GM18868 (cell line): ENCODE measurements around the gene PLEKHA4.
"Not testable (repeated sequence)": the region's sequence is repeated elsewhere in the genome, so short reads cannot be mapped to it uniquely, and the experiment has no call there.

Experiments
- ATAC-seq: cut with Tn5 transposase; IDR thresholded peaks from one replicate; pipeline ENCODE4 v1.9.1; 2021; ENCODE audit warnings: mild to moderate bottlenecking, moderate library complexity; ENCODE audit not compliant: unreplicated experiment

The PLEKHA4 gene

GRCh38 chr19:48867123-48867745 lies 1.2 kb downstream of the PLEKHA4 start:
- ATAC-seq: no peak

GRCh38 chr19:48866692-48867091 lies 1.7 kb downstream of the PLEKHA4 start:
- no peak for ATAC-seq

- ATAC-seq: no peak
Observed at GRCh38 chr19:48862827-48863226, 5.6 kb downstream of the PLEKHA4 start.

- ATAC-seq: no peak
Observed at GRCh38 chr19:48861313-48861712, 7.1 kb downstream of the PLEKHA4 start.

GRCh38 chr19:48859711-48860572 lies 8.5 kb downstream of the PLEKHA4 start:
- no peak for ATAC-seq

- no peak for ATAC-seq
Observed at GRCh38 chr19:48858984-48859710, 9.3 kb downstream of the PLEKHA4 start.

GRCh38 chr19:48856921-48857320 lies 11.5 kb downstream of the PLEKHA4 start:
- no peak for ATAC-seq

- no peak for ATAC-seq
Observed at GRCh38 chr19:48854103-48854502, 14.3 kb downstream of the PLEKHA4 start.

- ATAC-seq: no peak
Observed at GRCh38 chr19:48853483-48853882, 14.9 kb downstream of the PLEKHA4 start.

- no peak for ATAC-seq
Observed at GRCh38 chr19:48852292-48852691, 16.1 kb downstream of the PLEKHA4 start.

- not testable (repeated sequence) for ATAC-seq
Observed at GRCh38 chr19:48846659-48847058, 21.8 kb downstream of the PLEKHA4 start.

GRCh38 chr19:48845384-48845783 lies 23.0 kb downstream of the PLEKHA4 start:
- no peak for ATAC-seq

- no peak for ATAC-seq
Observed at GRCh38 chr19:48844472-48844871, 23.9 kb downstream of the PLEKHA4 start.

- no peak for ATAC-seq
Observed at GRCh38 chr19:48842789-48843162, 25.6 kb downstream of the PLEKHA4 start.

- no peak for ATAC-seq
Observed at GRCh38 chr19:48841571-48841970, 26.8 kb downstream of the PLEKHA4 start.

- no peak for ATAC-seq
Observed at GRCh38 chr19:48841047-48841446, 27.4 kb downstream of the PLEKHA4 start.

GRCh38 chr19:48837687-48838086 lies 30.7 kb downstream of the PLEKHA4 start:
- no peak for ATAC-seq

- peak; percentile 50 for ATAC-seq
Observed at GRCh38 chr19:48837051-48837524, 31.3 kb downstream of the PLEKHA4 start.

- no peak for ATAC-seq
Observed at GRCh38 chr19:48836089-48837017, 32.1 kb downstream of the PLEKHA4 start, which contains the start of gene HSD17B14. Gene HSD17B14, minus strand, starts transcription at chr19:48836491. Its CDS starts 80 bp downstream, at chr19:48836411.

GRCh38 chr19:48835734-48836088 lies 32.7 kb downstream of the PLEKHA4 start:
- ATAC-seq: peak; percentile 64
